ENCODE measurements around the gene LYPD5.
"Not testable (repeated sequence)": the region's sequence is repeated elsewhere in the genome, so short reads cannot be mapped to it uniquely, and the experiment has no call there.

The LYPD5 gene

DNA sequence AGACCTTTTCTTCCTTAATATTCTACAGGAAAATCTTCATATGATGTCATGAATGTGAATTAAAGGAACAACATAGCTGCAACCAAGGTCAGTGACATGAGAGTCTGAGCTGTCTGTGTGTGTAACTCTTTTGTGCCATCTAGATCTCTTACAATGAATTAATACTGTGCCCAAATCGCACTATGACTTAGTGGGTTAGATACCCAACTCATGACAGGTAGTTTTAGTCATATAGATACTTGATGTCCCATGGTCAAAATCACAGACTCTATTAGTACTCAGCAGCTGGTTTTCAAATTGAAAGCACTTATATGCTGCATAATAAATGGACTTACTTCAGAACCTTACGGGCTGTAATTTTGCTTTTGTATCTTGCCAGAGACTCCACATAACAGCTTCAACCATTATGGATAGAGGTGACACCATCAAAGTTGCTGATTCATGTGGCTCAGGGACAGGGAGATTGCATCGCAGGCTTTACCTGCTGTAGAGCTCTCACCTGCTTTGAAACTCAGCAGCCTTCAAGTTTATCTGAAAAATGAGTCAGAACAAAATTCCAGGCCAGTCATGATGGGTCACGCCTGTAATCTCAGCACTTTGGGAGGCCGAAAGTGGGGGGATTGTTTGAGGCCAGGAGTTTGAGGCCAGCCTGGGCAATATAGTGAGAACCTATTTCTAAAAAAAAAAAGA lies 12.6 kb upstream of the LYPD5 start:
- peaks cover 34% of the 10 kb centered on the region for H3K27me3 Mint-ChIP-seq
- H3K9me3 Mint-ChIP-seq = peaks cover 3% of the 10 kb centered on the region
- H3K4me3 Mint-ChIP-seq = no peak overlapping the region
- H3K4me1 Mint-ChIP-seq (ENCODE audit: low read depth) = peaks cover 8% of the 10 kb centered on the region
- no peak for DNase-seq
- H3K36me3 Mint-ChIP-seq (ENCODE audit: low read depth) = no peaks in the 10 kb centered on the region
- no peak overlapping the region for H3K27ac Mint-ChIP-seq

DNA sequence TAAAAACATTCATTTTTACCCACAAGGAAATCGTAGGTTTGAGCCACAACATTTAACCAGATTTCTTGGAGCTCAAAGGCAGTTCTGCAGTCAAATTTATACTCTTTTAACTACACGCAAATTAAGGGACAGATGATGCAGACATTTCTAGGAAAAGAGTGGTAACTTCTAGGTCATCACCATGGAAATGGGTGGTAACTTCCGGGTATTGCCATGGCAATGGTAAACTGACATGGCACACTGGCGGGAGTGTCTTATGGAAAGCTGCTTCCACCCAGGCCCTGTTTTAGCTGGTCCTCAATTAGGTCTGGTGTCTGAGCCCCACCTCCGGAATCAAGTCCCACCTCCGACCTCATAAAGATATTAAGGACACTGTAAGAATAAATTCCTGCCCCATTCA lies 10.4 kb upstream of the LYPD5 start:
- no peak overlapping the region for H3K27ac Mint-ChIP-seq
- peaks cover 3% of the 10 kb centered on the region for H3K9me3 Mint-ChIP-seq
- H3K4me3 Mint-ChIP-seq = no peak overlapping the region
- DNase-seq = no peak
- peaks cover 25% of the 10 kb centered on the region for H3K27me3 Mint-ChIP-seq
- H3K36me3 Mint-ChIP-seq (ENCODE audit: low read depth) = no peaks in the 10 kb centered on the region
- H3K4me1 Mint-ChIP-seq (ENCODE audit: low read depth) = peaks cover 6% of the 10 kb centered on the region

DNA sequence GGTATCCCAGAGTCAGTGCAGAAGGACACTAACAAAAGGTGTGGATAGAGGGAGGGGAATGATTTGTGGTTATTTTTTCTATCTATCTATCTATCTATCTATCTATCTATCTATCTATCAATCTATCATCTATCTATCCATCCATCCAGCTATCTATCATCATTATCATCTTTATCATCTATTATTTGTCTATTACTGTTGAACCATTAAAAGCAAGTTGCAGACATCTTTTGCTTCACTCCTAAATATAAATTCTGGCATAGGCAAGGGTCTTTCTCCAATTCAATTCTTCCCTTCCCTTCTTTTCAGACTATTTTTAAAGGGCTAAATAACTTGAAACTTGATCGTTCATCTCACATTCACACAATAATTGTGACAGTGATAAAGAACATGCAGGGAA lies 10.0 kb upstream of the LYPD5 start:
- peaks cover 3% of the 10 kb centered on the region for H3K9me3 Mint-ChIP-seq
- H3K4me1 Mint-ChIP-seq (ENCODE audit: low read depth) = peaks cover 6% of the 10 kb centered on the region
- no peak for DNase-seq
- no peaks in the 10 kb centered on the region for H3K36me3 Mint-ChIP-seq (ENCODE audit: low read depth)
- no peak overlapping the region for H3K4me3 Mint-ChIP-seq
- H3K27ac Mint-ChIP-seq = no peak overlapping the region
- H3K27me3 Mint-ChIP-seq = peaks cover 25% of the 10 kb centered on the region

DNA sequence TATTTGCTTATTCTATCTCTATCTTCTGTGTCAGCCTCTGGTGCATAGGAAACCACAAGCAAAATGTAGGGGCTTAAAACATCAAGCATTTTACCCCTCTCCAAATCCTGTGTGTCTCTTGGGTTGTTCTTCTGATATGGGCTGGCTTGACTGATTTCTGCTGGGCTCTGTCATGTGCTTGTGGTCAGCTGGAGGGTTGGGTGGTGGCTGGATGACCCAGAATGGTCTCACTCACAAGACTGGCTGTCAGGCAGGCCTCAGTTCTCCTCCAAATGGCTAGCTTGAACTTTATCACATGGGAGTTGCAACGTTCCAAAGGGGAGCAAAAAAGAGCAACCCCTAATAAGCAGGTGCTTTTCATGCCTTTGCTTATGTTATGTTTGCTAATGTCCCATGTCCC lies 9.6 kb upstream of the LYPD5 start:
- DNase-seq = no peak
- H3K9me3 Mint-ChIP-seq = peaks cover 3% of the 10 kb centered on the region
- no peaks in the 10 kb centered on the region for H3K36me3 Mint-ChIP-seq (ENCODE audit: low read depth)
- peaks cover 6% of the 10 kb centered on the region for H3K4me1 Mint-ChIP-seq (ENCODE audit: low read depth)
- H3K27ac Mint-ChIP-seq = no peak overlapping the region
- no peak overlapping the region for H3K4me3 Mint-ChIP-seq
- H3K27me3 Mint-ChIP-seq = peaks cover 25% of the 10 kb centered on the region

DNA sequence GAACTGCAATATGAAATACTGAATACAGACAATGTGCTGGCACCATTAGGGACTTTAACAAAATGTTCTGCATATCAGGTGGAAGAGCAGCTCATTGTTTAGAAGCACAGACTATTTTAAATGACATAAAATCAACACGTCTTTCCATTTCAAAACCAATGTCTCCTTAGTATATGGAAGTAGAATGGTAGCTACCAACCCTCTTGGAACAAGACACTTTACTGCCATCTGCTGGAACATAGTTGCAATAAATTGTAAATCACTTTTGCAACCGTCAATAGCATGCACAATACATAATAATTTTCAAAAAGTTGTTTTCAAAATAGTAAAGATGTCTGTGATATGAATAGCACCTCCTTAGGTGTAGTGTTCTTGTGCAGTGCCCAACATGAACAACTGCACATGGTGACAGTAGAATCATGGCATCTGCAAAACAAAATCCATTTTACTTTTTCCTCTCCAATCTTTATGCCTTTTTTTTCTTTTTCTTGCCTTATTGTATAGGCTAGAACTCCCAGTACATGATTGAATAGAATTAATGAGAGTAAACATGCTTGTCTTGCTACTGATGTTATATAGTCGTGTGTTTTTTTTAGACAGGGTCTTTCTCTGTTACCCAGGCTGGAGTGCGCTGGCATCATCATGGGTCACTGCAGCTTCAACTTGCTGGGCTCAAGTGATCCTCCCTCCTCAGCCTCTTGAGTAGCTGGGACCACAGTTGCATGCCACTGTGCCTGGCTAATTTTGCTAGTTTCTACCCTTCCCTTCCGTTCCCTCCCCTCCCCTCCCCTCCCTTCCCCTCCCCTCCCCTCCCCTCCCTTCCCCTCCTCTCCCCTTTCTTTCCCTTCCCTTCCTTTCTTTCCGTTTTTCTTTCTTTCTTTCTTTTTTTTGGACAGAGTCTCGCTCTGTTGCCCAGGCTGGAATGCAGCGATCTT lies 7.8 kb upstream of the LYPD5 start:
- Mint-ChIP-seq H3K4me3 (no peak overlapping the region), H3K27me3 (peaks cover 27% of the 10 kb centered on the region), H3K27ac (no peak overlapping the region), H3K9me3 (no peaks in the 10 kb centered on the region), H3K4me1 (ENCODE audit: low read depth) (peaks cover 6% of the 10 kb centered on the region), H3K36me3 (ENCODE audit: low read depth) (no peaks in the 10 kb centered on the region)
- DNase-seq = no peak

DNA sequence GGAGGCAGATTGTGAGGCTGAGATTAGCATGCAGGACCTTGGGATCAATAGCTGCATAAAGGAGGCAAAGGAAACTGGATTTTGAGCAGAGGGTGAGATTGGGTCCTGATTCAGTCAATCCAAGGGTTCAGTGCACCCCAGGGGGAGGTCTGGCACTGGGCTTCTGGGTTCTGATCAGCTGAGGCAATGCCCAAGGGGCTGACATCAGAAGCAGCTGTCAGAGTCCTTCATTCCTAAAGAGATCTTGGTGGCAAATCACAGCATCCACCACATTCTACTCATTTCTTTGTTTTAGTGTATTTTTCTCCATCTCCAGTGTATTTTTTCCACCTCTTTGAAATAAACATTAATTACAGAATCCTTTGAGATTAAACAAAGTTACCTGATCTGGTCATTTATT lies 5.4 kb upstream of the LYPD5 start:
- Mint-ChIP-seq H3K27ac (no peak overlapping the region), H3K27me3 (peaks cover 16% of the 10 kb centered on the region), H3K36me3 (ENCODE audit: low read depth) (no peaks in the 10 kb centered on the region), H3K4me3 (no peak overlapping the region), H3K9me3 (no peaks in the 10 kb centered on the region), H3K4me1 (ENCODE audit: low read depth) (no peaks in the 10 kb centered on the region)
- DNase-seq = no peak

DNA sequence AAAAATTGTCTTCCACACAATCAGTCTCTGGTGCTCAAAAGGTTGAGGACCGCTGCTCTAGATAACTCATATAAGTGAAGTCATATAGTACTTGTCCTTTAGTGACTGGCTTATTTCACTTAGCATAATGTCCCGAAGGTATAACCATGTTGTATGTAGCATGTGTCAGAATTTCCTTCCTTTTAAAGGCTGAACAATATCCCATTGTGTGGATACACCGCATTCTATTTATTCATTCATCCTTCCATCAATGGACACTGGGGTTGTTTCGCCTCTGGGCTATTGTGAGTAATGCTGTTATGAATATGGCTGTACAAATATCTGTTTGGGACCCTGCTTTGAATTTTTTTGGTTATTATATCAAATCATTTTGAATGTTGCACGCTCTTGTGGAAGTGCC lies 4.6 kb upstream of the LYPD5 start:
- H3K9me3 Mint-ChIP-seq = no peaks in the 10 kb centered on the region
- H3K27me3 Mint-ChIP-seq = peaks cover 16% of the 10 kb centered on the region
- no peaks in the 10 kb centered on the region for H3K36me3 Mint-ChIP-seq (ENCODE audit: low read depth)
- no peak overlapping the region for H3K4me3 Mint-ChIP-seq
- no peak for DNase-seq
- no peak overlapping the region for H3K27ac Mint-ChIP-seq
- no peaks in the 10 kb centered on the region for H3K4me1 Mint-ChIP-seq (ENCODE audit: low read depth)

DNA sequence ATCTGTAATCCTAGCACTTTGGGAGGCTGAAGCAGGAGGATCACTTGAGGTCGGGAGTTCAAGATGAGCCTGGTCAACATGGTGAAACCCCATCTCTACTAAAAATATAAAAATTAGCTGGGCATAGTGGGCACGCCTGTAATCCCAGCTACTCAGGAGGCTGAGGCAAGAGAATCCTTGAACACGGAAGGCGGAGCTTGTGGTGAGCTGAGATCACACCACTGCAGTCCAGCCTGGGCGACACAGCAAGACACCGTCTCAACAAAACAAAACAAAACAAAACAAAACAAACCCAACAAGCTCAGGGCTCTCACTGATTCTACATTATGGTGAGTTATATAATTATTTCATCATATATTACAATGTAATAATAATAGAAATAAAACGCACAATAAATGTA lies 4.2 kb upstream of the LYPD5 start:
- not testable (repeated sequence) for H3K4me3 Mint-ChIP-seq; DNase-seq; H3K4me1 Mint-ChIP-seq (ENCODE audit: low read depth); H3K27ac Mint-ChIP-seq; H3K9me3 Mint-ChIP-seq; H3K36me3 Mint-ChIP-seq (ENCODE audit: low read depth)
- peaks cover 15% of the 10 kb centered on the region for H3K27me3 Mint-ChIP-seq

DNA sequence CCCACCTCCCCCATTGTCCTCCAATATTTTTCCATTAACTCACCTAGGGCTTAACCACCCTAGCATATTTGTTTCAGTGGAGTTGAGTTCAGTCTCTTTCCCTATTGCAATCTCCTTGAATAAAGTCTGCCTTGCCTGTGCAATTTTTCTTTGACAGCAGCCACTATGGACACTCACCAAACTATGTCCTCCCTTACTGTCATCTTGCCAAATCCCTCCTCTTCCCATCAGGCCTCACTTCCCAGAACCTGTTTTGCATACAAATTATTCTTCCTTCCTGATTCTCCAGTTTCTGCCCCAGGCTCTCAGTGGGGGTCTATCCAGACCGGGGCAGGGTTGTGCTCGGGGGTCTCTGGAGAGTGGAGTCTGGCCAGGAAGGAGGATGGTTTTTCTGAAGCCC lies 2.2 kb upstream of the LYPD5 start:
- Mint-ChIP-seq H3K27me3 (peaks cover 7% of the 10 kb centered on the region), H3K4me3 (no peak overlapping the region), H3K27ac (no peak overlapping the region), H3K9me3 (no peaks in the 10 kb centered on the region), H3K36me3 (ENCODE audit: low read depth) (no peaks in the 10 kb centered on the region), H3K4me1 (ENCODE audit: low read depth) (no peaks in the 10 kb centered on the region)
- DNase-seq = no peak

DNA sequence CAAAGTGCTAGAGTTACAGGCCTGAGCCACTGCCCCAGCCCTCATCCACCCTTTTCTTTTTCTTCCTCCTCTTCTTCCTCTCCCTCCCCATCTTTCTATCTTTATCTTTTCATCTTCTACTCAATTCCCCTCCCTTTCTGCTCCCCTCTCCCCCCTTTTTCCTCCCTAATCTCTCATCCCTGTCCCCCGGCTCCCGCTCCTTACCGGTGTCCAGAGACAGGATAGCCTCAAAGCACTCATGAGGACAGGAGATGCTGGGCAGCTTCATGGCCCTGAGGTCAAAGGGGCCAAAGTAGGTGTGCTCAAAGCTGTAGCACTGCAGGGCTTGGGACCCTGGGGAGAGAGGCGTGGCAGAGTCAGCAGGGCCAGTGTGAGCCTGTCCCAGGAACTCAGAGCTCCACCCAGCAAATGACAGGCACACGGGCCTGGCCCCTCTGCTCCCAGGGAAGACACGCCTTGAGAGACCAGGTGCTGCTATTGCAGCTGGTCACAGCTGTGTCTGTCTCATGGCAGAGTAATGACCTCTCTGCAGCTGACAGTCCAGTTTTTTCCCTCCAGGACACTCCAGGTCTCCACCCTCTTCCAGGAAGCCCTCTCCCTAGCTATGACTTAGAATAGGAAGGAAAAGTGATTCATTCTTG lies 2.6 kb downstream of the LYPD5 start:
- Mint-ChIP-seq H3K4me1 (ENCODE audit: low read depth) (peaks cover 12% of the 10 kb centered on the region), H3K27ac (no peak overlapping the region)

DNA sequence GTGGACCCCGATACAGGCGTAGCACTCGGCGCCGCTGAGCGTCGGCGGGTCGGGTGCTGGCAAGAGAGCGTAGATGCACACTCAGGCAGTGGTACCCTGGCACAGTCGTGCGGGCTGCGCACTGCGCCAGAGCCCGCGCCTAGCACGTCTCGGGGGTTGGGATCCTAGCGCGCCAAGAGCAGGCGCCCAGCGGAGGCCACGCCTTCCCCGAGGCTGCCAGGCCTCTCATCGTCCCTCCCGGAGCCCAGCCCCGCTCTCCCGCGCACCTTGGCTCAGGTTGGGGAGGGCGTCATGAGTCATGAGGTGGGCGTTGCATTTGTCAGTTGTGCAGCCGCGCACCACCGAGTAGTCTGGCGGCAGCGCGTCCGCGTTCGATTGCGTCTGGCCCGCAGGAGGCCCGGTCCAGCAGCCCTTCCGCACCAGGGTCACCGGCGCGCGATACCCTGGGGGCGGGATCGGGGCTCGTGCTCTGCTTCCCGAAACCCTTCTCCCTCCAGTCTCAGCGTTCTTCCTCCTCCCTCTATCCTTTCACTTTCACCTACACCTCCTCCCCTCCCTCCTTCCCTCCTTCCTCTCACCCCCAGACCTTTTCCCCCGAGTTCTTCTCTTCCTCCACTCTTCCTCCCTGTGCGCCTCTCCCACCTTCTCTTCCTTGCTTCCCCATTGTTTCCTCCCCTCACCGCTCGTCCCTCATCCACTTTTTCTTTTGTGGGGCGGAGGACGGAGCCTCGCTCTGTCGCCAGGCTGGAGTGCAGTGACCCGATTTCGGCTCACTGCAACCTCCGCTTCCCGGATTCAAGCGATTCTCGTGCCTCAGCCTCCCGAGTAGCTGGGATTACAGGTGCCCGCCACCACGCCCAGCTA lies 3.5 kb downstream of the LYPD5 start:
- Mint-ChIP-seq H3K4me1 (ENCODE audit: low read depth) (peaks cover 12% of the 10 kb centered on the region), H3K27ac (no peak overlapping the region)
- DNase-seq = peak; percentile 76

More for the DNA sequence above, 2.6 kb downstream of the LYPD5 start:
- Mint-ChIP-seq H3K4me3 (no peak overlapping the region), H3K27me3 (peaks cover 14% of the 10 kb centered on the region), H3K9me3 (no peaks in the 10 kb centered on the region), H3K36me3 (ENCODE audit: low read depth) (no peaks in the 10 kb centered on the region)
- no peak for DNase-seq

DNA sequence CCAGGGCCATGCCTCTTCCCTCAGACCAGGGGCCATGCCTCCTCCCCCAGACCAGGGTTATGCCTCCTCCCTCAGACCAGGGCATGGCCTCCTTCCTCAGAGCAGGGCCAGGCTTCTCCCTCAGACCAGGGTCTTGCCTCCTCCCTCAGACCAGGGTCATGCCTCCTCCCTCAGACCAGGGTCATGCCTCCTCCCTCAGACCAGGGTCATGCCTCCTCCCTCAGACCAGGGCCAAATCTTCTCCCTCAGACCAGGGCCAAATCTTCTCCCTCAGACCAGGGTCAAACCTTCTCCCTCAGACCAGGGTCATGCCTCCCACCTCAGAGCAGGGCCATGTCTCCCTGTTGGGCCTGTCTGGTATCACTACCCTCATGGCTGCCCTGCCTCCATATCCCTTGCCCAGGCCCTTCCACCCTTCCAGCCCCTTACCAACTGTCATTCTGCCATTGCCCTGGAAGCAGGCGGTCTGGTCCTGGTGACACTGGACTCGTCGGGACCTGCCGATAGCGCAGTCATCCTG lies 4.2 kb downstream of the LYPD5 start:
- Mint-ChIP-seq H3K27me3 (peaks cover 19% of the 10 kb centered on the region), H3K4me3 (peak overlapping the region; percentile 70), H3K36me3 (ENCODE audit: low read depth) (no peaks in the 10 kb centered on the region), H3K27ac (no peak overlapping the region), H3K4me1 (ENCODE audit: low read depth) (peaks cover 12% of the 10 kb centered on the region), H3K9me3 (no peaks in the 10 kb centered on the region)
- no peak for DNase-seq

More for the DNA sequence above, 3.5 kb downstream of the LYPD5 start:
- Mint-ChIP-seq H3K27me3 (peaks cover 14% of the 10 kb centered on the region), H3K4me3 (peak overlapping the region; percentile 70), H3K9me3 (no peaks in the 10 kb centered on the region), H3K36me3 (ENCODE audit: low read depth) (no peaks in the 10 kb centered on the region)

DNA sequence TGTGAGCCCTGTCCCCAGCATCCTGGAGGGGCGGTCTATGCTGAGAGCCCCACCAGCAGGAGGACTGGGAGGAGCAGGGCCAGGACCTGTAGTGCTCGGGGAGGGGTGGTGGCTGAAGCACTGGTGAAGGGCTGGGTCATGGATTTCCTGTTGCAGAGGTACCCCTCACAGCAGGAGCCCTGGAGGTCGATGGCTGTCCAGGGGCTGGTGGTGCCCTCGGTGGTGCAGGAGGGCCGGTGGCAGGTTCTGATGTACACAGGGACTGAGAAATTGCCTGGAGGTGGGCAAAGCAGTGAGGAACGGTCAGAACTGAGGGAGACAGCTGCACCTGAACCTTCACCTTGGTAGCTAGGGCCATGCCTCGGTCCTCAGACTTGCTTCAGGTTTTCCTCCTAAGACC lies 4.7 kb downstream of the LYPD5 start:
- Mint-ChIP-seq H3K9me3 (no peaks in the 10 kb centered on the region), H3K36me3 (ENCODE audit: low read depth) (no peaks in the 10 kb centered on the region), H3K4me1 (ENCODE audit: low read depth) (peaks cover 12% of the 10 kb centered on the region), H3K4me3 (peak overlapping the region; percentile 26), H3K27me3 (peaks cover 20% of the 10 kb centered on the region), H3K27ac (no peak overlapping the region)
- no peak for DNase-seq

DNA sequence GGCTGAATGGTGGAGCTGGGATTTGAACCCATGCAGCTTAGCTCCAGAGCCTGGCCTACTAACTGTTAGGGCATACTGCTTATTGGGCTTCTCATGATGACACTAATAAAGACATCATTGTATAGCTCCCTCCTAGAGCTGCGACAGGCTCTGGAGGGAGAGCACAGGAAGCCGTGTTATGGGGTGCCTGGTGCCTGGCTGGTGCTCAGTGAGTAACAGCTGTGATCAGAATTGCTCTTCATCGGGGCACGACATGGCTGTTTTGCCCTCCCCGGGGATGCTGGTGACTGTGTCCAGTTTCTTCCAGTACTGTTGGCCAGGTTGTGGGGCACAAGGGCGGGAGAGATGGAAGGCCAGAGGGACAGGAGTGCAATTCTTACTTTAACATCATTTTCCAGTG lies 5.1 kb downstream of the LYPD5 start:
- Mint-ChIP-seq H3K9me3 (no peaks in the 10 kb centered on the region), H3K27me3 (peaks cover 20% of the 10 kb centered on the region), H3K36me3 (ENCODE audit: low read depth) (no peaks in the 10 kb centered on the region), H3K4me3 (peak overlapping the region; percentile 26), H3K27ac (no peak overlapping the region), H3K4me1 (ENCODE audit: low read depth) (peaks cover 12% of the 10 kb centered on the region)
- no peak for DNase-seq
